GM19193 (cell line): ENCODE data around the gene KRT80.

Source experiments
- POLR2A ChIP-seq: IDR thresholded peaks from 4 replicates; pipeline ENCODE4 v1.6.1; 2011; ENCODE audit not compliant: insufficient read depth, insufficient read length; ENCODE audit errors: extremely low read depth

Gene KRT80

GRCh38 chr12:52231305-52232202, 39.7 kb upstream of the KRT80 start:
- TF ChIP-seq POLR2A: no peak

- no peak for TF ChIP-seq POLR2A
Observed at GRCh38 chr12:52230364-52231281, 38.8 kb upstream of the KRT80 start.

DNA sequence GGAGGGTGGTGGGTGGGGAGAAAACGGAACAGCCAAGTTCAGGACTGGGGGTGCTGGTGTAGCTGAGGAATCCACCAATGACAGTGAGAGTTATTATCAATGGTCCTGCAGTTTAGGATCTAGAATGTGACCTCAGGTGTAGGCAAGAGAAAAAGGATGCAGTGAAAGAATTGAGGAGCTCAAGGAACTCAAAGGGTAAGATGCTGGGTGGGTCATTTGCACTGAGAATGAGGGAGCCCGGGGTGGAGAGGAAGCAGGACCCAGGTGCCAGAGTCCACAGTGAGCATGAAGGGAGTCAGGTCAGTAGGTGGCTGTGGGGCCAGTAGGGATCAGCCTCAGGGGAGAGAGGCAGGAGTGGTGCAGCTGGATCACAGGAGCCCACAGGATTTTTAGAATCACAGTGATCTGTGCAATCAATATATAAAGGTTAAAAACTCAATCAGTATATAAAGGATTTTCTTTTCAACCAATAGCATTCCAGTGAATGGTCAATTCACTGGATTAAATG, 38.1 kb upstream of the KRT80 start:
- no peak for TF ChIP-seq POLR2A

DNA sequence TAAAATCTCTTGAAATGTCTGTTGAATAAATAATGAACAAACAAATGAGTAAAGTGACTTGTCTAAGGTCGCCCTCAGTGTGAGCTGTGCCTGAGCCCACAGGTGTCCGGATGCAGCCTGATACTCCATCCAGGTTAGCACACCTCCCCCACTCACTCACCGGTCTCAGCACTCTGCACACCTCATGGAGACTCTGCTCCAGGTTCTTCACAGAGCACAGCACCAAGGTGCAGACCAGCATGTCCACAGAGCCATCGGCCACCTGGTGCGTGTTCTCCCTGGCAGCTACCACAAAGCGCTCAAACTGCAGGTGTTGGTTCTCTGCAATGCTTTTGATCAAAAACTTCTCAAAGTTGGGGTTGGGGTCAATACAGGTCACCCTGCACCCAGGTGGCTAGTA, 37.1 kb upstream of the KRT80 start:
- no peak for TF ChIP-seq POLR2A

GRCh38 chr12:52228366-52228765, 36.6 kb upstream of the KRT80 start:
- TF ChIP-seq POLR2A: no peak

- TF ChIP-seq POLR2A: no peak
Observed at GRCh38 chr12:52227606-52228166, 35.9 kb upstream of the KRT80 start.

- no peak for TF ChIP-seq POLR2A
Observed at GRCh38 chr12:52226446-52226845, 34.6 kb upstream of the KRT80 start.

DNA sequence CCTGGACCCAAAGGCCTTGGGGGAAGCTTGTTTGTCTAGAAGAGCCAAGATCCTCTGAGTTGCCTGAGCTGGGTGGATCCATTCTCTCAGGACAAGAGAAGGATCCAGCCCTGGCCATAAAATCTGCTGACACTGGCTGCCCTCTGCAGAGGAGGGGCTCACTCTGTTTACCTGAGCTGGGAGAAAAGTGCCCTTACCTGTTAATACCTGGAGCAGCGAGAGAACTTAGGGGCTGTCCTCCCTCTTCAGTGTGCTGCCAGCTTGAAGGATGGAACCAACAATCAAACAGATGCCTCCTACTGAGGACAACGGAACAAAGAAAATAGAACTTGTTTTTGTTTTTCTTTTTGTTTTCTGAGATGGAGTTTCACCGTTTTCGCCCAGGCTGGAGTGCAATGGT, 33.9 kb upstream of the KRT80 start:
- no peak for TF ChIP-seq POLR2A

- TF ChIP-seq POLR2A: no peak
Observed at GRCh38 chr12:52224151-52224550, 32.3 kb upstream of the KRT80 start.

GRCh38 chr12:52223406-52224039, 31.7 kb upstream of the KRT80 start:
- TF ChIP-seq POLR2A: no peak

DNA sequence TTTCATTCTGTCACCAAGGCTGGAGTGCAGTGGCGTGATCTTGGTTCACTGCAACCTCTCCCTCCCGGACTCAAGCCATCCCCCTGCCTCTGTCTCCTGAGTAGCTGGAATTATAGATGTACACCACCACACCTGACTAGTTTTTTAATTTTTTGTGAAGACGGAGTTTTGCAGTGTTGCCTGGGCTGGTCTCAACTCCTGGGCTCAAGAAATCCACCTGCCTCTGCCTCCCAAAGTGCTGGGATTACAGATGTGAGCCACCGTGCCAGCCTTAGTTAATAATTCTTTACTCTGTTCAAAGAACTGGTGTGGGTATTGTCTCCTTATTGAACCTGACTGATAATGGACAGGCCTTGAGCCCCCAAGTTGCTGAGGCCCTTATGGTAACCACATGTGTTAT, 30.9 kb upstream of the KRT80 start:
- TF ChIP-seq POLR2A: no peak

DNA sequence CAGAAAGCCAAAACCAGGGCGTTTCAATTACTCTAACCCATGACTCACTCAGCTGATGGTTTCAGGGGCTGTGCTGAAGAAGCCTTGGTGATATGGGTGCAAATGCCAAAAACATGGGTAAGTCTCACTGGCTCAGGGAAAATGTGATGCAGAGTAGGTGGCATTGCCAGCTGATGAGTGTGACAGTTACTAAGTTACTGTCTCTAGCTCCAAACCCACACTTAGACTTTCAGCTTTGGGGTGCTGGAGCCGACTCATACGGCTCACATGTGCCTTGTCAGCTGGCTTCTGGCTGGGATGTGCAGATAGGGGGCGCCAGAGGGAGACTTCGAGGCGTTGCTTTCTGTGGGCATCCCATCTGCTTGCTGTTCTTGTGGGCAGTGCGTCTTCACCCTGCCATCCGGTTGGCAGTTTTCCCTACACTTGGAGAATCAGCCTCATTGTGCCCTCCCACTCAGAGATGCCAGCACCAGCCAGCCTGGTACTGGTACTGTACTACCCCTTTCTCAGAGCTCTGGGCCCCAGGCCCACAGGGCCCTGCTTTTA, 30.2 kb upstream of the KRT80 start:
- TF ChIP-seq POLR2A: no peak

- no peak for TF ChIP-seq POLR2A
Observed at GRCh38 chr12:52221070-52221781, 29.4 kb upstream of the KRT80 start.

DNA sequence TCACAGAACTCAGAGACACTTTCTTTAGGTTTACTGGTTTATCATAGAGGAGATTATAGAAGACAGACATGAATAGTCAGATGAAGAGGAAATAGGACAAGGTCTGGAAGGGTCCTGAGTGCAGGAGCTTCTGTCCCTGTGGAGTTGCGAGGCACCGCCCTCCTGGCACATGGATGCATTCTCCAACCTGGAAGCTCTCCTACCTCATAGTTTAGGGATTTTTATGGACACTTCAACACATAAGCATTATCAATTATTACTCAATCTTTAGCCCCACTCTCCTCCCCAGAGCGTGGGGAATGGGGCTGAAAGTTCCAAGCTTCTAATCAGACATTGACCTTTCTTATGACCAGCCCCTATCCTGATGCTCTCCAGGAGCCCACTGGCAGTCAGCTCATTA, 28.7 kb upstream of the KRT80 start:
- TF ChIP-seq POLR2A: no peak
